HPDE6-E6E7 (cell line): Measurements from ENCODE around the gene PKNOX2.

Source experiments
- DNase-seq: peaks from one replicate; pipeline ENCODE4 v3.0.0; 2011; ENCODE audit warnings: missing footprints; ENCODE audit errors: extremely low spot score

Gene PKNOX2

GRCh38 chr11:125263268-125263790 is 98.8 kb downstream of the PKNOX2 start:
- no peak for DNase-seq

- no peak for DNase-seq
Observed at GRCh38 chr11:125264100-125265022, 99.8 kb downstream of the PKNOX2 start.

GRCh38 chr11:125267548-125267947 is 103.0 kb downstream of the PKNOX2 start:
- no peak for DNase-seq

DNA sequence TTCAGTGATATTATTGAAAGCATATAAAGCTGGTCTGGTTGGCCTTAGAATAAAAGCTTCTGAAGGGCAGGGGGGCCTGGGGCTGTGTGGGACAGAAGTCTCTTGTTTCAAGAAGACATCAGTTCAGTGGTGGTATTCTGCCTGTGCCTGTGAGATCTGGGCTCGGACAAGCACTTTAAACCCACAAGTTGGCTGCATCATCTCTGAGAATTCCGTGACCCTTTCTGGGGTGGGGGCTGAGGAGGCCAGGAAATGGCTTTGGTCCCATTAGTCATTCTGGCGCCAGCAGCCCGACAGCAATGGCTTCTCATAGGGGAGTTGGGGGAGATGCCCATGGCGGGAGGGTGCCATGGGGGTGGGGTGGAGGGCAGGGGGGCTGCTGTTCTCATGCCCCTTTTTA is 104.1 kb downstream of the PKNOX2 start:
- no peak for DNase-seq

- DNase-seq, result no peak
Observed at GRCh38 chr11:125270106-125270505, 105.6 kb downstream of the PKNOX2 start.

GRCh38 chr11:125270711-125271110 is 106.2 kb downstream of the PKNOX2 start:
- DNase-seq, result no peak

DNA sequence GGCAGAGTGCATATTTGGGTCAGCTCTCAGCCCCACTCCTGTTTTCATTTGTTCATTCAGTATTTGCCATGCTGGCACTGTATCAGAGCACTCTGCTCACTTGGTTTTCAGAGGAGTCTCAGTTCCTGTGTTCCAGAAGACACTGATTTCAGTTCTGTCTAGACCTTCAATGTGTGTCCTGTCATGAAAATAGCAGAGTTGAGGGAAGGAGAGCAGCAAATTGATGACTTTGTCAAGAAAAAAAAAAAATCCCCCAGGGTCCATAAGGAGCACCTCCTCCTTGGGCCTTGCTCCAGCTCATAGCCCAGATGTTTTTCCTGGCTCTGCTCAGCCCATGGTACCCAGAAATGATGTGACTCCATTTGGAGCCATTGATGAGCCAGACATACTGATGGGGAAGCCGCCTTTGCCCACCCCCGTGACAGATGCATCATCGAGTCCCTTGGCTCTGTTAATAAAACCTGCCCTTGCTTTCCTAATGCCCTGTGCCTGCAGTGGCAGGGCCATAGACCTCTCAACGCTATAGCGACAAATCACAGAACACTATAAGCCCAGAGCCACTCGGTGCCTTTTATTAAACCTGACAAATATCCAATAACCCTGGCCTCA is 107.0 kb downstream of the PKNOX2 start:
- no peak for DNase-seq

DNA sequence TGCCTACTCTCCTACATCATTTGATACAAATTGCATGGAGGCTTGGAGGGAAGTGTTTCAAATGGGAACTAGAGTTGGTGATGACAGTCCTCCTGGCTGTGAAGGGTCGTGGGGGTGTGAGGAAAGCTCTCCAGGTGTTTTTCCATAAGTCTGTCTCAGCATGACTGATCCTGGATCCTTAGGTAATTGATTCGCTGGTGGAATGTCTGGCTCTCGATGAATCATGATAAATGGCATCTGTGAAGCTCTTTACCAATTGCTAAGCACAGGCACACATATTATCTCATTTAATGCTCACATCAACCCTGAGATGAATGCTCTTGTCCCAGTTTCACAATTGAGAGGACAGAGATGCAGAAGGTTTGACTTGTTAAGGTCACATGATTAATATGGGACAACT is 107.5 kb downstream of the PKNOX2 start:
- DNase-seq, result no peak

DNA sequence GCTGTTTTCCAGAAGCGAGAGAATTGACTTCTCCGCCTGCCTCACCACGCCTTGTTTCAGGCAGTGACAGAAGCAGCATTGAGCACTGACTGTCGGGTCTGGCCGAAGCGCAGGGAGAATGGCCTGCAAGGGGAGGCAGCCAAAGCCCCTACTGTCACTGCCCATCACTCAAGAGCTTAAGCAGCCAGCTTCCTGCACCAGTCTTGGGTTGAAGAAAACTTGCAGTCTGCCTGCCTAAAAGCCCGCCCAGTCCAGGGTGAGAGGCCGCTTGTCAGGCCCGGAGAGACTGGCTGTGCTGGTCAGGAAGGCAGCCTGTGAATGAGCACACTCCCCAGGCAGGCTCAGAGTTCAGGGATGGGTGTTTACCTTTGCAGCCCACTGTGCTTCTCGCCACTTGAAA is 108.3 kb downstream of the PKNOX2 start:
- DNase-seq, result no peak

DNA sequence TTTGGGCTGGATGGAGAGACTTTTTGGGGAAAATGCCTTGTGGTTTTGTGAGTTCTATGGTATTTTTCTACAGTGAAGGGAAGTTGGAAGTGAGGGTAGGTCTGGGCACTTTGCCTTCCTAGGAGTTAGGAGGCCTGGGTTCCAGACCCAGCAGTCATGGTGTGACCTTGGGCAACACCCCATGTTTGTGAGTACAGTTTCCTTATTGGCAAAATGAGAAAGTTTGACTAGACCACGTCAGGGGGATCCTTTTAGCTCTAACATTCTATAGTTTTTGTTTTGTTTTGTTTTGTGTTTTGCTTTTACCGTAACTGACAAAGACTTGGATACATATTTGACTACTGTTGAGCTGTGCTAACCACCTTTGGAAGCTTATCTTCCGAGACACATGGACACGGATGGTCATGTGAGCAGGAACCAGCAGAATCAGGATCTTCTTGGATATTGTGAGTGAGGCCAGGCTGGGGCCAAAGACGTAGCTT is 109.0 kb downstream of the PKNOX2 start:
- DNase-seq, result no peak

DNA sequence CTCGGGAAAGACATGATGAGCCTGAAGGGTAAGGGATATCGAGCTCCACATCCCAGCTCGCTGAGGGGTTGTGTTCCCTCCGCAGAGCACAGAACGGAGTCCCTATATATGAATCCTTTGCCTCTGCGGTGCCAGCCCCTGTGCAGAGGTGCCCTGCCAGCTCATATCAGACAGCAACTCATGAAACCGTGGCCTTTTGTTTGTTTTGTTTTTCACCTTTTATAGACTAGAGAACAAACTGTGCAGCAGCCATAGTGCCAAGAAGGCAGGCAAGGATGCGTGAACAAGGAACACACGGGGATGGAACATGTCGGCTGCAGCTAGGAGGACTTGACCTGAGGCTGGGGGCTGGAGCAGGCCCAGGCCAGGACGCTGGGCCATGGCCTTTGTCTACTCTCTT is 109.8 kb downstream of the PKNOX2 start:
- no peak for DNase-seq

- no peak for DNase-seq
Observed at GRCh38 chr11:125274774-125275173, 110.2 kb downstream of the PKNOX2 start.

DNA sequence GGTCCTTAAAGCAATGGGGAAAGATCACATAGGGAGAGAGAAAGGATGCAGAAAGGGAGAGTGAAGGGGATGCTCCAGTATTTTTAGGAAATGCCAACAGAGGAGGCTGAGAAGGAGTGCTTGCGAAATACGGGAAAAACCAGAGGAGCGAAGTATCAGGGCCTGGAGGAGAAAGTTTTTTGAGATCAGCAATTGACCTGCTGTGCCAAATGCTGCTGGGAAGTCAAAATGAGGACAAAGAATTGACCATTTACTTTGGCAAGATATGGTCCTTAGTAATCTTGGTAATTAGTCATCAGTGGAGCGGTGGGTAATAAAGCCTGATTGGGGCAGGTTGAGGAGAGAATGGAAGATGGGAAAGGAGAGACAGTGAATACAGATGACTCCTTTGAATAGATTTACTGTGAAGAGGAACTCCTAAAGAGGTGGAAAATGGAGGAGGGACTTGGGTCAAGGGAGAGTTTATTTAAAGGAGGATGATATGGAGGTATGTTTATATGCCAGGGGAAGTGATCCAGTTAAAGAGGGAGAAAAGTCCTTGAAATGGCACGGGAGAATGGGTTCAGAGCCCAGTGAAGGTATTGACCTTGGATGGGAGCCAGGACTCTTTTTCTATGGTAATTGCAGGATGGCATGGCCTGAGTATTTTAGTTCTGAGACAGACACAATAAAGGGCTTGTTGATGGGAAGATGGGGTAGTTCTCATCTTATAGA is 111.5 kb downstream of the PKNOX2 start:
- DNase-seq, result no peak

DNA sequence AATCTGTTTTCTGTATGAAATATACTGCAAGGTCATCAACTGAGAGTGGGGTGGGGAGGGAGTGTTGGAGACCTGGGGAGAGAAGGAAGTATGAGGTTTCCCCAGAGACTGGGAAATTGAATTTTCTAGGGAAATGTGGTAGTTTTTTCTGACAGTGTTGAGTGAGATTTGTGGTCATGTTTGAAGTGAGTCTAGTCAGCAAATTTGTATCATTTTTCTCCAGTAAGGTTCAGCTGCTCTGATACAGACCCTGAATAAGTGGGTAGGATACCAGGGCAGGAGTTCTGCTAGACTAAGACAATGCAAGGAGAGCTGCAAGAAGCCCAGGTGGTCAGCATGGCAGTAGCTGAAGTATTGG is 112.0 kb downstream of the PKNOX2 start:
- no peak for DNase-seq

DNA sequence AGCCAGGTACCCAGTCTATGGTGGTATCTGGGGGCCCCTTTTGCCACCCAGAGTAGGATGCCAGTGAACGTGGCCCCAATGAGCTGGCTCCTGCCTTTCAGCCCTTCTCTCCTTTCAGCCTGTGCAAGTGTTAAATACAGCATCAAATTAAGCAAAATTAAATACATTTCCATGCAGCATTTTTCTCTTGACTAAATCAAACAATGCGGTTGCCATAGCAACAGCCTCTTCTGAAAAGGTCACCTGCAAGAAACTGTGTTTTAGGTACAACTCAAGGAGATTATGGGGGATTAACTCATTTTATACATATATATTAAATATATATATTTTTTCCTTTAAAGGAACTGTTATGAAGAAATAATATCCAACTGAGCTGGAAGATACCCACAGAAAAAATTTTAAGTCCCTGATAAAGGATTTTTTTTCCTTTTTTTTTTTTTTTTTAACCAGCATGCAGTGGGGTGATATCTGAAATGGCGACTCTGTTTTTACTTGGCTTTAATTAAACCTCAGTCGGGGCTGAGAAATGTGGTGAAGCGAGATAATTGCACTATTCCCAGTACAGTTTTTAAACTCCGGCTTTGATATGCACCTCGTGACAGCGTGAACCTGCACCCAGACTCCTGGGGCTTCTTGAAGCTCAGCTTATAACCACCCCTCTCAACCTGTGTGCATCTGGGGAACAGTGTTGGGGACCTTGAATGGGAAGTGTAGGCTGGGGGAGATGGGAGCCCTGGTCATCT is 115.3 kb downstream of the PKNOX2 start:
- DNase-seq, result no peak

DNA sequence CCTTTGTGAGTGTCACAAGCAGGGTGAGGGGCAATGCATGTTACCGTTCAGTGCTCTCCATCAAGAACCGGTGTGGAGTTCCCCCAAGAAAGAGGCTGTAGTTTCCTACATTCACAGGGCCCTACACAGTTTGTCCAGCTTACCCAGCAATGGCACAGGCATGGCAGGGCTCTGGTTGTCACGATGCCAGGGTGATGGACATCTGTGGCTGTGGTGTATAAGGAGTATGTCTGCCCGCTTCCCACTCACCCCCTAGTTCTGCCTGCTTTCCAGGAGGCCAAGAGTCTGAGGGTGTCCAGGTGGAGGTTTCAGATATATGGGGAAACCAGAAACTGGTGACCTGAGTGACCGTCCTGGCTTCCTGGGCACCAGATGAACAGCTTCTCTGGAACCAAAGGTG is 116.1 kb downstream of the PKNOX2 start:
- DNase-seq, result no peak

GRCh38 chr11:125281831-125282595 is 117.5 kb downstream of the PKNOX2 start:
- DNase-seq, result no peak

DNA sequence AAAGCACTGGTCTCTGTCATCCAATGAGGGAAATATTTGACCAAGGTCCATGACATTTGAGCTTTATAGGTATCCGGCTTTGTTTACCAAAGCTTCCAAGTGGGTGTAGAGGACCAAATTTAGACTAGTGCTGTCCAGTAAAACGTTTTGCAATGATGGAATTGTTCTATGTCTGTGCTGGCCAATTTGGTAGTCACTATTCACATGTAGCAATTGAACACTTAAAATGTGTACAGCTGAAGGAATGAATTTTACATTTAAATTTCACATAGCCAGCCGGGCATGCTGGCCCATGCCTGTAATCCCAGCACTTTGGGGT is 118.0 kb downstream of the PKNOX2 start:
- no peak for DNase-seq

DNA sequence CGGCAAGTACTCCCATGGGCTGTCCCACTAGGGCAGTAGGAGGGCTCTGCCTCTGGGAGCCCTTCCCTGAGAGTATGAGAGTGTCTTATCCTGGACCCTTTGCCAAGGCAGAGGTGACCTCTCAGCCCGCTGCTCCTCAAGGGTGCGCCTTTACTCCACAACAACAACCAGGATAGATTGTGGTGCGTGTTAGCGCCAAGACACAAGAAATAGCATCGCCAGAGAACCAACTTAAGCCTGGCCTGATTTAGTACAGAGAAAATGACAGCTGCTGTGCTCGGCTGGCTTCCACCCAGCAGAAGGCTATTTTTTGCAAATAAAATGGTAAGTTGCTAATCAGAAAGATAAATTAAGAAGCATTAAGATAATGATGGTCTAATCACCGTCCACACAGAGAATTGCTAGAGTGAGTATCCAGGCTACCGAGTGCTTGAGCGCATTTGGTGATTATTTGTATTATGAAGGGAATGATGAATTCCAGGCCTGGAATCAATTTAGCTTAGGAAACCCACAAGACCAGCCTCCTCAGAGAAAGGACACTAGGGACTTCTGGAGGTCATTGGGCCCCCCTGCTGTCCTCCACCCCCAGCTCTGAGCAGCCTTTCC is 119.8 kb downstream of the PKNOX2 start:
- DNase-seq, result no peak

- DNase-seq, result no peak
Observed at GRCh38 chr11:125285844-125286243, 121.3 kb downstream of the PKNOX2 start.

GRCh38 chr11:125286486-125286885 is 121.9 kb downstream of the PKNOX2 start:
- DNase-seq, result no peak
